HG03378 (cell line): ENCODE results near the gene ATG10.
"Not testable (repeated sequence)": the region's sequence is repeated elsewhere in the genome, so short reads cannot be mapped to it uniquely, and the experiment has no call there.

Experiments
- ATAC-seq: cut with Tn5 transposase; IDR thresholded peaks from one replicate; pipeline ENCODE4 v1.9.1; 2021; ENCODE audit warnings: mild to moderate bottlenecking, moderate library complexity; ENCODE audit not compliant: unreplicated experiment

ATG10 gene

GRCh38 chr5:82109915-82110314, 138.1 kb downstream of the ATG10 start:
- ATAC-seq, result not testable (repeated sequence)

GRCh38 chr5:82111191-82111590, 139.4 kb downstream of the ATG10 start:
- ATAC-seq, result no peak

GRCh38 chr5:82115858-82116257, 144.0 kb downstream of the ATG10 start:
- no peak for ATAC-seq

GRCh38 chr5:82119889-82120288, 148.1 kb downstream of the ATG10 start:
- ATAC-seq, result no peak

- ATAC-seq, result no peak
Observed at GRCh38 chr5:82129723-82130285, 158.0 kb downstream of the ATG10 start.

- no peak for ATAC-seq
Observed at GRCh38 chr5:82130602-82131001, 158.8 kb downstream of the ATG10 start.

- ATAC-seq, result no peak
Observed at GRCh38 chr5:82137205-82137604, 165.4 kb downstream of the ATG10 start.

- ATAC-seq, result not testable (repeated sequence)
Observed at GRCh38 chr5:82139837-82140236, 168.0 kb downstream of the ATG10 start.

GRCh38 chr5:82142217-82142841, 170.5 kb downstream of the ATG10 start:
- no peak for ATAC-seq

- no peak for ATAC-seq
Observed at GRCh38 chr5:82142928-82143577, 171.2 kb downstream of the ATG10 start.

GRCh38 chr5:82147860-82148573, 176.2 kb downstream of the ATG10 start:
- ATAC-seq, result no peak

GRCh38 chr5:82149434-82149833, 177.6 kb downstream of the ATG10 start:
- ATAC-seq, result no peak

GRCh38 chr5:82150559-82150958, 178.7 kb downstream of the ATG10 start:
- ATAC-seq, result no peak

- no peak for ATAC-seq
Observed at GRCh38 chr5:82151204-82151603, 179.4 kb downstream of the ATG10 start.

GRCh38 chr5:82151662-82152061, 179.8 kb downstream of the ATG10 start:
- no peak for ATAC-seq

GRCh38 chr5:82152978-82153481, 181.2 kb downstream of the ATG10 start:
- ATAC-seq, result no peak

- no peak for ATAC-seq
Observed at GRCh38 chr5:82154776-82155175, 183.0 kb downstream of the ATG10 start.

GRCh38 chr5:82155305-82155704, 183.5 kb downstream of the ATG10 start:
- no peak for ATAC-seq

- ATAC-seq, result no peak
Observed at GRCh38 chr5:82156874-82157273, 185.1 kb downstream of the ATG10 start.

- ATAC-seq, result no peak
Observed at GRCh38 chr5:82158755-82159413, 187.1 kb downstream of the ATG10 start.

- no peak for ATAC-seq
Observed at GRCh38 chr5:82160948-82161347, 189.1 kb downstream of the ATG10 start.
